ENCODE results near the gene DMBT1. TPM values are rescaled to one million over a fixed set of nuclear protein-coding genes. Genes with fewer than 3 reads are reported as not detected.

DMBT1 gene
- total and polyA plus RNA-seq, 2 of the 4 experiments (the other 2 are of a cell fraction) = under 0.01 TPM; not detected in 1

- no peak overlapping the region for H4K5ac ChIP-seq (ENCODE audit: low read depth, low read length)
- H3K4ac ChIP-seq (ENCODE audit: low read depth, low read length) = no peak overlapping the region
- peaks cover 5% of the 10 kb centered on the region for H3K27me3 ChIP-seq (ENCODE audit: control insufficient read depth, insufficient read depth, low read length)
- H3K27ac ChIP-seq (ENCODE audit: insufficient read depth, low read length) = no peak overlapping the region
- no peak overlapping the region for H3K4me2 ChIP-seq (ENCODE audit: low read depth, low read length)
- no peaks in the 10 kb centered on the region for H3K9me1 ChIP-seq (ENCODE audit: insufficient read depth, low read length)
- H2BK15ac ChIP-seq (ENCODE audit: low read depth, low read length) = no peak overlapping the region
- no peak overlapping the region for H4K91ac ChIP-seq (ENCODE audit: insufficient read depth, low read depth, low read length)
- in situ Hi-C loops (cut with MboI; ENCODE audit: low sequenced_read_pairs) = loop anchor here (5.0 to 10.0 kb wide), 2 partner anchors 114 to 271 kb away; partner anchors contain the start of gene ARMS2
- intact Hi-C loops (cut with micrococcal nuclease) = loop anchor here (10.0 kb wide), 3 partner anchors 136 to 1624 kb away; no protein-coding TSS in a partner anchor
- no peak overlapping the region for H3K56ac ChIP-seq (ENCODE audit: extremely low read depth, insufficient read depth, low read length)
- no peak for TF ChIP-seq MAZ (IDR thresholded peaks at IDR 0.05; ENCODE audit: borderline replicate concordance, low read depth, low read length)
- no peak for TF ChIP-seq SMC3 (IDR thresholded peaks at IDR 0.05; ENCODE audit: low read depth, low read length)
- no peak for TF ChIP-seq POLR2A (IDR thresholded peaks at IDR 0.05; ENCODE audit: low read depth, low read length)
- TF ChIP-seq RFX5 (IDR thresholded peaks at IDR 0.05; ENCODE audit: low read depth, low read length) = no peak
- TF ChIP-seq MAFK (IDR thresholded peaks at IDR 0.05; ENCODE audit: low read depth, low read length) = no peak
- no peak for TF ChIP-seq USF2 (IDR thresholded peaks at IDR 0.05; ENCODE audit: low read depth, low read length)
- no peak for TF ChIP-seq FOS (IDR thresholded peaks at IDR 0.05; ENCODE audit: low read depth, low read length)
- no peak for TF ChIP-seq CEBPB (IDR thresholded peaks at IDR 0.05; ENCODE audit: low read depth, low read length)
- no peak for TF ChIP-seq ELK1 (IDR thresholded peaks at IDR 0.05; ENCODE audit: borderline replicate concordance, low read depth, low read length)
- H2BK120ac ChIP-seq (ENCODE audit: low read depth, low read length) = no peak overlapping the region
- no peak overlapping the region for H2AK9ac ChIP-seq (replicated peaks; ENCODE audit: low read depth, low read length, poor library complexity)
- no peaks in the 10 kb centered on the region for H4K20me1 ChIP-seq (ENCODE audit: insufficient read depth, low read length)
- no peak overlapping the region for H3K18ac ChIP-seq (ENCODE audit: low read depth, low read length)
- H2AK5ac ChIP-seq (ENCODE audit: low read depth, low read length) = no peak overlapping the region
- no peak overlapping the region for H3K9ac ChIP-seq (ENCODE audit: low read depth, low read length)
- H2BK5ac ChIP-seq (ENCODE audit: low read depth, low read length, poor library complexity, severe bottlenecking) = no peak overlapping the region
- ATAC-seq (ENCODE audit: low read depth) (no peak), DNase-seq (no peak)
- CTCF ChIA-PET = no interaction called here
- no TSS peak for BruUV-seq (replicated peaks)
- POLR2A ChIA-PET (ENCODE audit: unreplicated experiment) = no interaction called here
- H2BK20ac ChIP-seq (ENCODE audit: low read depth, low read length) = no peak overlapping the region
- H3K14ac ChIP-seq (replicated peaks; ENCODE audit: low read depth, low read length) = no peak overlapping the region
- H3K9me3 ChIP-seq (ENCODE audit: control insufficient read depth, insufficient read depth, low read length) = no peaks in the 10 kb centered on the region
- no peak overlapping the region for H2AFZ ChIP-seq (replicated peaks; ENCODE audit: low read length, poor library complexity)
- dilution Hi-C loops (cut with HindIII; ENCODE audit: low sequenced_read_pairs, unreplicated experiment) = no loop called here
- no peak overlapping the region for H3K4me3 ChIP-seq (ENCODE audit: insufficient read depth, low read depth, low read length)
- H3K4me1 ChIP-seq (ENCODE audit: control insufficient read depth, insufficient read depth, low read length) = no peaks in the 10 kb centered on the region
- H3K79me1 ChIP-seq (ENCODE audit: low read depth in 1 of 2, low read length in 2 of 2) = no peaks in the 10 kb centered on the region
- H4K8ac ChIP-seq (ENCODE audit: low read depth in 2 of 2, low read length in 2 of 2) = no peak overlapping the region
- H3K23ac ChIP-seq (ENCODE audit: low read depth, low read length) = no peak overlapping the region
- H3K36me3 ChIP-seq (ENCODE audit: control insufficient read depth, insufficient read depth, low read length) = no peaks in the 10 kb centered on the region
- 80% methylated on average over 1 of the region's 8 CpGs; no CpG with 5 or more reads in 1 of the 2 experiments for WGBS, 2 experiments (ENCODE audit: extremely low coverage in 2 of 2, insufficient read length in 1 of 2)
These were observed 8.0 kb downstream of the DMBT1 start for GRCh38 chr10:122568551-122568950.

Data from IMR-90 (cell line).